ENCODE measurements around the gene KRTAP12-2. TPM values are rescaled to one million over a fixed set of nuclear protein-coding genes. Genes with fewer than 3 reads are reported as not detected.

KRTAP12-2 gene
- total RNA-seq, 1 experiment from 2014 or later = 1.8 TPM

GRCh38 chr21:44708866-44709425, 42.2 kb upstream of the KRTAP12-2 start:
- peaks cover 4% of the 10 kb centered on the region for H3K4me1 ChIP-seq (ENCODE audit: insufficient read depth, low read length, poor library complexity, severe bottlenecking)
- no TSS peak for BruUV-seq (replicated peaks)

GRCh38 chr21:44708213-44708865, 41.6 kb upstream of the KRTAP12-2 start:
- no peak for DNase-seq (ENCODE audit: low spot score)
- TF ChIP-seq CTCF (conservative IDR thresholded peaks at IDR 0.05; ENCODE audit: low read depth, low read length) (no peak), EZH2 (IDR thresholded peaks at IDR 0.05; ENCODE audit: borderline replicate concordance, low read depth, low read length, poor library complexity, severe bottlenecking) (no peak)
- intact Hi-C loops (cut with micrococcal nuclease; ENCODE audit: unreplicated experiment) = no loop called here
- Histone ChIP-seq H3K9me3 (ENCODE audit: low read depth, low read length, poor library complexity, severe bottlenecking) (no peaks in the 10 kb centered on the region), H3K4me3 (ENCODE audit: low read depth, low read length, poor library complexity, severe bottlenecking) (no peak overlapping the region), H3K4me1 (ENCODE audit: insufficient read depth, low read length, poor library complexity, severe bottlenecking) (peaks cover 4% of the 10 kb centered on the region), H3K36me3 (ENCODE audit: insufficient read depth, low read length, poor library complexity, severe bottlenecking) (no peaks in the 10 kb centered on the region), H3K27me3 (replicated peaks; ENCODE audit: insufficient read depth, low read depth, low read length, poor library complexity) (peaks cover 13% of the 10 kb centered on the region), H3K27ac (ENCODE audit: low read depth, low read length, poor library complexity, severe bottlenecking) (no peak overlapping the region)
- ChIA-PET CTCF (no interaction called here), POLR2A (ENCODE audit: low non-redundant PET) (no interaction called here)
- no TSS peak for BruUV-seq (replicated peaks)

More at GRCh38 chr21:44708866-44709425, 42.2 kb upstream of the KRTAP12-2 start:
- no peaks in the 10 kb centered on the region for H3K9me3 ChIP-seq (ENCODE audit: low read depth, low read length, poor library complexity, severe bottlenecking)
- peaks cover 13% of the 10 kb centered on the region for H3K27me3 ChIP-seq (replicated peaks; ENCODE audit: insufficient read depth, low read depth, low read length, poor library complexity)
- POLR2A ChIA-PET (ENCODE audit: low non-redundant PET) = no interaction called here
- no peaks in the 10 kb centered on the region for H3K36me3 ChIP-seq (ENCODE audit: insufficient read depth, low read length, poor library complexity, severe bottlenecking)
- H3K27ac ChIP-seq (ENCODE audit: low read depth, low read length, poor library complexity, severe bottlenecking) = no peak overlapping the region
- intact Hi-C loops (cut with micrococcal nuclease; ENCODE audit: unreplicated experiment) = no loop called here
- H3K4me3 ChIP-seq (ENCODE audit: low read depth, low read length, poor library complexity, severe bottlenecking) = no peak overlapping the region
- no peak for TF ChIP-seq EZH2 (IDR thresholded peaks at IDR 0.05; ENCODE audit: borderline replicate concordance, low read depth, low read length, poor library complexity, severe bottlenecking)
- TF ChIP-seq CTCF (conservative IDR thresholded peaks at IDR 0.05; ENCODE audit: low read depth, low read length) = no peak
- no peak for DNase-seq (ENCODE audit: low spot score)
- CTCF ChIA-PET = no interaction called here

GRCh38 chr21:44706706-44707581, 40.2 kb upstream of the KRTAP12-2 start:
- POLR2A ChIA-PET (ENCODE audit: low non-redundant PET) = no interaction called here
- CTCF ChIA-PET = no interaction called here
- Histone ChIP-seq H3K27ac (ENCODE audit: low read depth, low read length, poor library complexity, severe bottlenecking) (no peak overlapping the region), H3K4me3 (ENCODE audit: low read depth, low read length, poor library complexity, severe bottlenecking) (no peak overlapping the region), H3K4me1 (ENCODE audit: insufficient read depth, low read length, poor library complexity, severe bottlenecking) (peaks cover 4% of the 10 kb centered on the region), H3K27me3 (replicated peaks; ENCODE audit: insufficient read depth, low read depth, low read length, poor library complexity) (peaks cover 13% of the 10 kb centered on the region), H3K36me3 (ENCODE audit: insufficient read depth, low read length, poor library complexity, severe bottlenecking) (no peaks in the 10 kb centered on the region), H3K9me3 (ENCODE audit: low read depth, low read length, poor library complexity, severe bottlenecking) (no peaks in the 10 kb centered on the region)
- no peak for TF ChIP-seq EZH2 (IDR thresholded peaks at IDR 0.05; ENCODE audit: borderline replicate concordance, low read depth, low read length, poor library complexity, severe bottlenecking)
- no peak for TF ChIP-seq CTCF (conservative IDR thresholded peaks at IDR 0.05; ENCODE audit: low read depth, low read length)
- no TSS peak for BruUV-seq (replicated peaks)
- intact Hi-C loops (cut with micrococcal nuclease; ENCODE audit: unreplicated experiment) = no loop called here
- DNase-seq (ENCODE audit: low spot score) = no peak

Measured in A673 (cell line).